ENCODE measurements around the gene OPCML.

Gene OPCML

GRCh38 chr11:133501643-133502539, 30.4 kb downstream of the OPCML start:
- DNase-seq = no peak

GRCh38 chr11:133500936-133501335, 31.4 kb downstream of the OPCML start:
- no peak for DNase-seq

GRCh38 chr11:133500435-133500834, 31.9 kb downstream of the OPCML start:
- no peak for DNase-seq

GRCh38 chr11:133498969-133499368, 33.3 kb downstream of the OPCML start:
- no peak for DNase-seq

- no peak for DNase-seq
These were observed 34.7 kb downstream of the OPCML start for GRCh38 chr11:133497477-133498140.

GRCh38 chr11:133492895-133493294, 39.4 kb downstream of the OPCML start:
- DNase-seq = no peak

GRCh38 chr11:133491680-133492383, 40.5 kb downstream of the OPCML start:
- no peak for DNase-seq

GRCh38 chr11:133480722-133481121, 51.6 kb downstream of the OPCML start:
- no peak for DNase-seq

- no peak for DNase-seq
These were observed 53.1 kb downstream of the OPCML start for GRCh38 chr11:133479209-133479608.

GRCh38 chr11:133477251-133477625, 55.1 kb downstream of the OPCML start:
- DNase-seq = no peak

- DNase-seq = no peak
These were observed 55.6 kb downstream of the OPCML start for GRCh38 chr11:133476570-133477250.

- no peak for DNase-seq
These were observed 57.8 kb downstream of the OPCML start for GRCh38 chr11:133474461-133474860.

GRCh38 chr11:133467686-133468085, 64.6 kb downstream of the OPCML start:
- no peak for DNase-seq

GRCh38 chr11:133443206-133443747, 89.0 kb downstream of the OPCML start:
- DNase-seq = no peak

GRCh38 chr11:133441964-133442660, 90.2 kb downstream of the OPCML start:
- no peak for DNase-seq

GRCh38 chr11:133425992-133426391, 106.3 kb downstream of the OPCML start:
- no peak for DNase-seq

GRCh38 chr11:133425245-133425644, 107.1 kb downstream of the OPCML start:
- no peak for DNase-seq

GRCh38 chr11:133418218-133418617, 114.1 kb downstream of the OPCML start:
- DNase-seq = no peak

GRCh38 chr11:133414506-133414905, 117.8 kb downstream of the OPCML start:
- no peak for DNase-seq

- DNase-seq = no peak
These were observed 118.6 kb downstream of the OPCML start for GRCh38 chr11:133413703-133414102.

GRCh38 chr11:133409799-133410198, 122.5 kb downstream of the OPCML start:
- DNase-seq = no peak

GRCh38 chr11:133408936-133409335, 123.4 kb downstream of the OPCML start:
- no peak for DNase-seq

Measured in inflammatory macrophage treated with lipopolysaccharide for 1 hour (primary cell).